Endothelial cell (in vitro differentiated cells): ENCODE measurements around the gene GDPD5. TPM values are rescaled to one million over a fixed set of nuclear protein-coding genes. Genes with fewer than 3 reads are reported as not detected.

Experiments
- DNase-seq: peaks from one replicate; pipeline ENCODE4 v3.0.0; 2021; ENCODE audit warnings: low spot score
- H3K27ac Mint-ChIP-seq: one replicate; pipeline ENCODE4 v1.8.0; 2021; ENCODE audit warnings: mixed read lengths, inconsistent platforms; ENCODE audit not compliant: unreplicated experiment
- H3K27me3 Mint-ChIP-seq: one replicate; pipeline ENCODE4 v1.8.0; 2021; ENCODE audit warnings: mild to moderate bottlenecking, moderate library complexity, mixed read lengths, inconsistent platforms; ENCODE audit not compliant: unreplicated experiment
- H3K36me3 Mint-ChIP-seq: one replicate; pipeline ENCODE4 v1.8.0; 2021; ENCODE audit warnings: mild to moderate bottlenecking, low read depth, mixed read lengths, inconsistent platforms; ENCODE audit not compliant: unreplicated experiment
- H3K4me1 Mint-ChIP-seq: one replicate; pipeline ENCODE4 v1.8.0; 2021; ENCODE audit warnings: mild to moderate bottlenecking, mixed read lengths, inconsistent platforms; ENCODE audit not compliant: unreplicated experiment
- H3K4me3 Mint-ChIP-seq: one replicate; pipeline ENCODE4 v1.8.0; 2021; ENCODE audit warnings: mild to moderate bottlenecking, mixed read lengths, inconsistent platforms; ENCODE audit not compliant: unreplicated experiment
- H3K9me3 Mint-ChIP-seq: one replicate; pipeline ENCODE4 v1.8.0; 2021; ENCODE audit warnings: mixed read lengths, inconsistent platforms; ENCODE audit not compliant: unreplicated experiment
- CTCF ChIP-seq: fragments of 200-600 bp; sonication (generic); IDR thresholded peaks from one replicate; pipeline ENCODE4 v1.5.0; 2021; ENCODE audit warnings: antibody characterized with exemption; ENCODE audit not compliant: unreplicated experiment
- total RNA-seq: library from RNA; stranded (reverse); fragmentation: NEBNext Ultra II Directional; extraction: Animal tissue kit (Norgen Biotek cat#: 25700); gene quantifications from one replicate; pipeline ENCODE4 v1.2.1, GENCODE V29; 2021; ENCODE audit not compliant: unreplicated experiment

The GDPD5 gene
- total RNA-seq, 1 donor from 2014 or later: 674 TPM

- Mint-ChIP-seq H3K4me3 (peak overlapping the region; percentile 57), H3K9me3 (no peaks in the 10 kb centered on the region), H3K27ac (no peak overlapping the region), H3K27me3 (peaks cover 15% of the 10 kb centered on the region), H3K4me1 (peaks cover 84% of the 10 kb centered on the region), H3K36me3 (peaks cover 67% of the 10 kb centered on the region)
- DNase-seq: no peak
- no peak for TF ChIP-seq CTCF
Observed at GRCh38 chr11:75518771-75519653, 6.7 kb downstream of the GDPD5 start.

GRCh38 chr11:75518204-75518549 is 7.6 kb downstream of the GDPD5 start:
- no peak for TF ChIP-seq CTCF
- Mint-ChIP-seq H3K9me3 (no peaks in the 10 kb centered on the region), H3K4me3 (no peak overlapping the region), H3K27ac (no peak overlapping the region), H3K27me3 (peaks cover 16% of the 10 kb centered on the region), H3K4me1 (peaks cover 84% of the 10 kb centered on the region), H3K36me3 (peaks cover 62% of the 10 kb centered on the region)
- DNase-seq: no peak

- H3K36me3 Mint-ChIP-seq: peaks cover 67% of the 10 kb centered on the region
- peaks cover 20% of the 10 kb centered on the region for H3K27me3 Mint-ChIP-seq
- H3K4me1 Mint-ChIP-seq: peaks cover 84% of the 10 kb centered on the region
- peak overlapping the region; percentile 21 for H3K27ac Mint-ChIP-seq
- H3K4me3 Mint-ChIP-seq: peak overlapping the region; percentile 54
- TF ChIP-seq CTCF: no peak
- DNase-seq: no peak
- no peaks in the 10 kb centered on the region for H3K9me3 Mint-ChIP-seq
Observed at GRCh38 chr11:75516886-75517285, 8.9 kb downstream of the GDPD5 start.

- peaks cover 14% of the 10 kb centered on the region for H3K27me3 Mint-ChIP-seq
- no peak for TF ChIP-seq CTCF
- H3K4me3 Mint-ChIP-seq: peak overlapping the region; percentile 77
- H3K27ac Mint-ChIP-seq: peak overlapping the region; percentile 55
- DNase-seq: no peak
- H3K4me1 Mint-ChIP-seq: peaks cover 84% of the 10 kb centered on the region
- H3K36me3 Mint-ChIP-seq: peaks cover 61% of the 10 kb centered on the region
- H3K9me3 Mint-ChIP-seq: no peaks in the 10 kb centered on the region
Observed at GRCh38 chr11:75516140-75516539, 9.6 kb downstream of the GDPD5 start.

- Mint-ChIP-seq H3K36me3 (peaks cover 51% of the 10 kb centered on the region), H3K27me3 (peaks cover 15% of the 10 kb centered on the region), H3K27ac (no peak overlapping the region), H3K4me1 (peaks cover 81% of the 10 kb centered on the region), H3K9me3 (no peaks in the 10 kb centered on the region), H3K4me3 (no peak overlapping the region)
- DNase-seq: no peak
- no peak for TF ChIP-seq CTCF
Observed at GRCh38 chr11:75514596-75514995, 11.1 kb downstream of the GDPD5 start.
